T-cell (primary cell): ENCODE results near the gene MAP4K3. TPM values are rescaled to one million over a fixed set of nuclear protein-coding genes. Genes with fewer than 3 reads are reported as not detected.

Source experiments
- ATAC-seq, 4 experiments: fragments of 200-7000 bp in 3 of 4; fragments of 150-1000 bp in 1 of 4; cut with Tn5 transposase; replicated peaks in 1 of 4; 1 replicate in 3 of 4; 2 replicates in 1 of 4; pipeline ENCODE4 v1.10.0; 2021; ENCODE audit warnings: moderate library complexity in 3 of 4, mild to moderate bottlenecking in 2 of 4, moderate number of reproducible peaks in 1 of 4
- CTCF ChIA-PET, 2 donors: fragments of 300-600 bp; sonication (Branson Sonifier 250); formaldehyde crosslinking; loops; one replicate each; lab custom pipeline; 2022; ENCODE audit warnings: antibody characterized with exemption in 2 of 2; lab: Charles Lee
- POLR2A ChIA-PET, 2 donors: fragments of 300-600 bp; sonication (Branson Sonifier 250); formaldehyde crosslinking; loops; one replicate each; lab custom pipeline; 2022; ENCODE audit warnings: antibody characterized with exemption in 2 of 2; lab: Charles Lee
- DNase-seq, 35 experiments: peaks; one replicate each; pipeline versions ENCODE4 v3.0.0 to v3.0.0-alpha.2; 2013 to 2023
- H3K27ac ChIP-seq: one replicate; pipeline ENCODE4 v1.5.1; 2013; ENCODE audit warnings: low read length
- H3K27me3 ChIP-seq, 2 experiments: replicated peaks in 1 of 2; 1 replicate in 1 of 2; 2 replicates in 1 of 2; pipeline versions ENCODE4 v1.6.1 to v1.7.0; 2013; ENCODE audit warnings: low read length in 1 of 2, mixed read lengths in 1 of 2; ENCODE audit not compliant: control insufficient read depth in 2 of 2, insufficient read depth in 2 of 2; ENCODE audit errors: extremely low read depth in 1 of 2
- H3K36me3 ChIP-seq, 2 donors: 1 replicate in 1 of 2; 2 replicates in 1 of 2; pipeline versions ENCODE4 v1.6.1 to v1.7.0; 2013; ENCODE audit warnings: low read length in 1 of 2; ENCODE audit not compliant: control insufficient read depth in 2 of 2, insufficient read depth in 1 of 2; ENCODE audit errors: extremely low read depth in 1 of 2
- H3K4me1 ChIP-seq, 2 experiments: 1 replicate in 1 of 2; 2 replicates in 1 of 2; pipeline versions ENCODE4 v1.6.1 to v1.7.0; 2013; ENCODE audit warnings: low read length in 2 of 2, mixed read lengths in 1 of 2; ENCODE audit not compliant: insufficient read depth in 2 of 2, control insufficient read depth in 1 of 2; ENCODE audit errors: extremely low read depth in 1 of 2
- H3K4me3 ChIP-seq, 2 donors: 1 replicate in 1 of 2; 2 replicates in 1 of 2; pipeline versions ENCODE4 v1.5.1 to v1.7.0; 2013; ENCODE audit warnings: mild to moderate bottlenecking in 2 of 2, low read length in 1 of 2, moderate library complexity in 1 of 2; ENCODE audit not compliant: control insufficient read depth in 1 of 2; ENCODE audit errors: extremely low read depth in 1 of 2
- H3K9me3 ChIP-seq: 2 replicates; pipeline ENCODE4 v1.7.0; 2013
- H3K27ac Mint-ChIP-seq, 2 donors: one replicate each; pipeline ENCODE4 v1.8.0; 2020 to 2021; ENCODE audit warnings: mild to moderate bottlenecking in 2 of 2, mixed read lengths in 2 of 2
- H3K27me3 Mint-ChIP-seq, 2 donors: one replicate each; pipeline ENCODE4 v1.8.0; 2021 to 2022; ENCODE audit warnings: mixed read lengths in 2 of 2
- H3K36me3 Mint-ChIP-seq: one replicate; pipeline ENCODE4 v1.8.0; 2021; ENCODE audit warnings: mixed read lengths
- H3K4me1 Mint-ChIP-seq, 3 donors: one replicate each; pipeline ENCODE4 v1.8.0; 2020 to 2022; ENCODE audit warnings: mixed read lengths in 3 of 3, mild to moderate bottlenecking in 1 of 3
- H3K4me3 Mint-ChIP-seq, 3 donors: one replicate each; pipeline ENCODE4 v1.8.0; 2020 to 2022; ENCODE audit warnings: mild to moderate bottlenecking in 3 of 3, mixed read lengths in 3 of 3, moderate library complexity in 3 of 3
- H3K9me3 Mint-ChIP-seq, 3 donors: one replicate each; pipeline ENCODE4 v1.8.0; 2020 to 2022; ENCODE audit warnings: mixed read lengths in 3 of 3
- WGBS: methylation state at CpG from one replicate; pipeline ENCODE4 v1.1.5; 2013; ENCODE audit warnings: missing lambda C conversion rate; ENCODE audit not compliant: insufficient coverage; 5-methylcytosine and 5-hydroxymethylcytosine counted together
- total RNA-seq, 35 experiments: library from RNA in 6 of 35; stranded (reverse) in 6 of 35; fragments of 120-200 nt in 1 of 35; gene quantifications; one replicate each; pipeline versions ENCODE4 v1.2.1 to v1.2.4 and lab custom pipeline; 2013 to 2026

The MAP4K3 gene
- total RNA-seq, 5 donors from 2014 or later (not counting 1 experiment from before 2014, with no cell fraction given): 13.8 to 27.0 (median 17.4) TPM

DNA sequence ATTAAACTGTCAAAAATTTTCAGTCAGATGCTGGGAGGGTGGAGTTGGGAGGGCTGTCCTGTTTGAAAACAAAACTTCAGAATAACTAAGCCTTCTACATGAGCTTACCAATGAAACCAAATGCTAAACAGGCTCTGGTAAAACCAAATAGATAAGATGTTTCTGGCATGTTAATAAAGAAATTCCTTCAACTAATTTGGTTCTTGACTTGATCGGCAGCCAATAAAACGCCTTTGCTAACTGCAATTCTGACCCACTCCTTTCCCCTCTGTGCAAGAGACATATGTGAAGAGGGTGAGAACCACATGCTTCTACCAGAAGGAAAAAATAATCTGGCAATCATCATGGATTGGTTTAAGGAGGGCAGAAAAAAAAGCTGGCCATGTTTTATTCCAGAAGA, 20.9 kb downstream of the MAP4K3 start:
- no peak for ATAC-seq
- H3K27me3 Mint-ChIP-seq: no peaks in the 10 kb centered on the region
- no peaks in the 10 kb centered on the region for H3K9me3 ChIP-seq
- H3K9me3 Mint-ChIP-seq: peaks cover 0 to 4% (median 0%) of the 10 kb centered on the region in 3 donors
- no CpG with 5 or more reads among the region's 2 CpGs for WGBS
- no peak overlapping the region for H3K4me3 Mint-ChIP-seq
- H3K4me1 ChIP-seq: no peaks in the 10 kb centered on the region
- no peaks in the 10 kb centered on the region for H3K36me3 Mint-ChIP-seq
- DNase-seq: no peak
- no peak overlapping the region for H3K27ac Mint-ChIP-seq
- ChIA-PET CTCF (no interaction called here), POLR2A (no interaction called here)
- peaks cover 37 to 45% (median 44%) of the 10 kb centered on the region in 3 donors for H3K4me1 Mint-ChIP-seq
- no peak overlapping the region for H3K27ac ChIP-seq
- H3K36me3 ChIP-seq: no peaks in the 10 kb centered on the region
- no peak overlapping the region for H3K4me3 ChIP-seq
- H3K27me3 ChIP-seq: no peaks in the 10 kb centered on the region

GRCh38 chr2:39413063-39413737, 23.9 kb downstream of the MAP4K3 start:
- CTCF ChIA-PET: no interaction called here
- no peaks in the 10 kb centered on the region for H3K9me3 ChIP-seq
- no peak for DNase-seq
- no peak overlapping the region for H3K27ac Mint-ChIP-seq
- no peak overlapping the region for H3K4me3 ChIP-seq
- POLR2A ChIA-PET: interaction anchor here (0.6 to 2.1 kb wide), 2 partner anchors 13 to 21 kb away, joined by 3 to 8 read pairs; no protein-coding TSS in a partner anchor
- H3K9me3 Mint-ChIP-seq: no peaks in the 10 kb centered on the region
- H3K27me3 ChIP-seq: no peaks in the 10 kb centered on the region
- H3K4me1 ChIP-seq: peaks cover 0 to 4% of the 10 kb centered on the region in 2 experiments
- H3K4me3 Mint-ChIP-seq: no peak overlapping the region
- no peaks in the 10 kb centered on the region for H3K27me3 Mint-ChIP-seq
- no peaks in the 10 kb centered on the region for H3K36me3 ChIP-seq
- WGBS: 100% methylated on average over 2 of the region's 4 CpGs
- no peak overlapping the region for H3K27ac ChIP-seq
- peaks cover 47 to 55% (median 49%) of the 10 kb centered on the region in 3 donors for H3K4me1 Mint-ChIP-seq
- no peak for ATAC-seq
- no peaks in the 10 kb centered on the region for H3K36me3 Mint-ChIP-seq

GRCh38 chr2:39411181-39411944, 25.7 kb downstream of the MAP4K3 start:
- Histone ChIP-seq H3K4me1 (peaks cover 3 to 6% of the 10 kb centered on the region in 2 experiments), H3K9me3 (no peaks in the 10 kb centered on the region), H3K36me3 (no peaks in the 10 kb centered on the region), H3K4me3 (no peak overlapping the region), H3K27me3 (no peaks in the 10 kb centered on the region), H3K27ac (no peak overlapping the region)
- H3K9me3 Mint-ChIP-seq: no peaks in the 10 kb centered on the region
- 90% methylated on average over 3 of the region's 10 CpGs for WGBS
- H3K4me1 Mint-ChIP-seq: peaks cover 63 to 73% (median 67%) of the 10 kb centered on the region in 3 donors
- CTCF ChIA-PET: interaction anchor here in 1 of 2 donors (1.1 kb wide), 1 partner anchor 13 kb away, joined by 3 read pairs; no protein-coding TSS in a partner anchor
- no peaks in the 10 kb centered on the region for H3K36me3 Mint-ChIP-seq
- POLR2A ChIA-PET: interaction anchor here in 1 of 2 donors (2.1 kb wide), 1 partner anchor 11 kb away, joined by 8 read pairs; no protein-coding TSS in a partner anchor
- ATAC-seq (no peak), DNase-seq (no peak)
- no peak overlapping the region for H3K27ac Mint-ChIP-seq
- no peaks in the 10 kb centered on the region for H3K27me3 Mint-ChIP-seq
- H3K4me3 Mint-ChIP-seq: no peak overlapping the region

DNA sequence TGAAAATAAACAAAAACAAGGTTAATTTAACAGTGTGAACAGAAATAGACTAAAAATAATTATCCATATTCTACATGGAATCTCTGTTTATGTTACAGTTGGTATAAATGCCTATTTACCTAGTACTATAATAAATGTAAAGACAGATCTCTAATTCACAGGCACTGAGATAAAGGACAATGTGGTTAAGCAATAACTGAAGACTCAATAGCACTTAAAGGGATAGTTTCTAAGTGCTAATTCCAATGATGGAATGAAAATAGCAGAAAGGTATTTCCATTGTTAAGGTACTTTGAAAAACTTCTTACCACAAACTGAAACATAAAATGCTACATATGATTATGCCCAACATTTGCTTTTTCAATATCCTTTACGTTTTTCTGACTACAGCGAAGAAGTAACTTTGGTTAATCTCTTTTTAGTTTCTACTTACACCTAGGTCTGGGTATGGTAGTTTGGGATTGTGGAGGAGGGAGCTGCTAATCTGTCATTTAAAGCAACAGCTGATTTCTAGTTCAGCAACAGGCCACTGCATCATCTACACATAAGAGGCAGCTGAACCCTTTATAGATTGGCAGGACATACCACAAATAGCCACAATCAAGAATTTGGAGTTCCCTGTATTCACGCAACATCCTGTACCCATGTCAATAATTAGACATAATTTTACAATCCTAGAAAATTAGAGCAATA, 27.2 kb downstream of the MAP4K3 start:
- no peaks in the 10 kb centered on the region for H3K27me3 Mint-ChIP-seq
- WGBS: no CpG with 5 or more reads among the region's 3 CpGs
- no peaks in the 10 kb centered on the region for H3K27me3 ChIP-seq

GRCh38 chr2:39408351-39409136, 28.5 kb downstream of the MAP4K3 start:
- H3K27ac ChIP-seq: no peak overlapping the region
- whole genome bisulfite sequencing: 40% methylated on average over 1 of the region's 3 CpGs
- CTCF ChIA-PET: interaction anchor here in 1 of 2 donors (0.6 kb wide), 1 partner anchor 103 kb away, joined by 3 read pairs; no protein-coding TSS in a partner anchor
- H3K4me1 ChIP-seq: peaks cover 4 to 6% of the 10 kb centered on the region in 2 experiments
- no peak overlapping the region for H3K4me3 ChIP-seq
- Mint-ChIP-seq H3K4me1 (peaks cover 78 to 90% (median 80%) of the 10 kb centered on the region in 3 donors), H3K27me3 (no peaks in the 10 kb centered on the region), H3K9me3 (no peaks in the 10 kb centered on the region), H3K27ac (no peak overlapping the region), H3K36me3 (peaks cover 4% of the 10 kb centered on the region), H3K4me3 (peak overlapping the region in 1 of 3 donors; percentile 4)
- H3K27me3 ChIP-seq: no peaks in the 10 kb centered on the region
- no peaks in the 10 kb centered on the region for H3K36me3 ChIP-seq
- ATAC-seq (no peak), DNase-seq (no peak)
- H3K9me3 ChIP-seq: no peaks in the 10 kb centered on the region
- POLR2A ChIA-PET: interaction anchor here in 1 of 2 donors (0.6 kb wide), 1 partner anchor 433 kb away, joined by 4 read pairs; no protein-coding TSS in a partner anchor

More for the DNA sequence above, 27.2 kb downstream of the MAP4K3 start:
- H3K9me3 ChIP-seq: no peaks in the 10 kb centered on the region
- Mint-ChIP-seq H3K4me3 (no peak overlapping the region), H3K27ac (no peak overlapping the region), H3K9me3 (no peaks in the 10 kb centered on the region), H3K4me1 (peaks cover 74 to 88% (median 79%) of the 10 kb centered on the region in 3 donors), H3K36me3 (no peaks in the 10 kb centered on the region)
- DNase-seq (no peak), ATAC-seq (no peak)
- peaks cover 3 to 6% of the 10 kb centered on the region in 2 experiments for H3K4me1 ChIP-seq
- POLR2A ChIA-PET: interaction anchor here in 1 of 2 donors (0.6 kb wide), 1 partner anchor 46 kb away, joined by 8 read pairs; no protein-coding TSS in a partner anchor
- no peaks in the 10 kb centered on the region for H3K36me3 ChIP-seq
- CTCF ChIA-PET: interaction anchor here in 1 of 2 donors (1.1 kb wide), 1 partner anchor 12 kb away, joined by 3 read pairs; no protein-coding TSS in a partner anchor
- H3K27ac ChIP-seq: no peak overlapping the region
- no peak overlapping the region for H3K4me3 ChIP-seq
